ENCODE measurements around the gene SLC6A12.
"Not testable (repeated sequence)": the region's sequence is repeated elsewhere in the genome, so short reads cannot be mapped to it uniquely, and the experiment has no call there.

Gene SLC6A12

DNA sequence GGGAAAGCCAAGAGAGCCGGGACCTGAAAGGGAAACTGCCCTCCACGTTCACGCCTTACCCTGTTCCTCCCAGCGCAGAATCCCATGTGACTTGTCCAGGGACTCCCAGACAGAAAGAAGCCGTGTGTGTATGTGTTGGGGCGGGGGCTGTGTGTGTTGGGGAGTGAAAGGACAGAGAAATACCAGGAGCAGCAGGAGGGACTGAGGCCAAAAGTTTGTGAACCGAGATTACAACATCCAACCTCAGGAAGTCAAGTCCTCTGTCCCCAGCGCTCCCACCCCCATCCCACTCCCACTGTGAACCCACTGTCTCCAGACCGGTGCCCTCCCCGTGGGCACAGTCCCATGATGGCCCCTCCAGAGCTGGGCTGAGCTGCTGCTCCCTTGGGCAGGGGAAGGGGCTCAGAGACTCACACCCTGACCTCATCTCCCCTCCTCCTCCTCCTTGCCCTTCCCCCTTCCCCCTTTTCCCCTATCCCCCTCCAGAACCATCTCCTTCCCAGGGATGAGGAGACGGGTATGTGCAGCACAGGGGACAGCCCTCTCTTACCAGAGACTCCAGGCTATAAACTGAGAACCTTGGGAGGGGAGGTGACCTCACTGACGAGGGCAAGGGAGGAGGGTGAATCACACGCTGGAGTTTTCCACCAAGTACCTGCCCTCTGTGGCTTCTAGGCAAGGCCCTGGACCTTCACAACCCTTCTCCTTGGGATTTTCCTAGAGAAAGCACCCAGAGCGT lies at the start of gene SLC6A12:
TSS of gene SLC6A12 (minus strand) at position 155 of the 739 bp plus-strand sequence. CDS start 4,171 bp downstream, outside the sequence.
- DNase-seq (ENCODE audit: low spot score): no peak

DNA sequence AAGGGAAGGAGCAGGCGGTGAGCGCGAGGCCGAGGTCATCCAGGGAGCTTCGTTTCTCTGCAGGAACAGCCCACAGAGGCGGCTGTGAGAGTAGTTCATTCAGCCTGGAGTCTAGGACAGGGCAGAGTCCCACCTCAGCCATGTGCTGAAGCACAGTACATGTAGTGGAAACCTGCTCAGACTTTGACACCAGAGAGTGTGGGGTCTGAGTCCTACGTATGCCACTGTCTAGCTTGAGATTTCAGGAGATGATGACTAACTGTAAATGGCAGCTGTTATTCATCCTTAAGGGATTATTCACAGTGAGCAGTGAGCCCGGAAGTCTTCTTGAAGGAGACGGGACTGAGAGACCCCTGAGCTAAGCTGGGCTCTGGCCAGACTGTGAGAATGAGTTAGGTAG lies 49.6 kb upstream of the SLC6A12 start:
- no peak for DNase-seq (ENCODE audit: low spot score)

DNA sequence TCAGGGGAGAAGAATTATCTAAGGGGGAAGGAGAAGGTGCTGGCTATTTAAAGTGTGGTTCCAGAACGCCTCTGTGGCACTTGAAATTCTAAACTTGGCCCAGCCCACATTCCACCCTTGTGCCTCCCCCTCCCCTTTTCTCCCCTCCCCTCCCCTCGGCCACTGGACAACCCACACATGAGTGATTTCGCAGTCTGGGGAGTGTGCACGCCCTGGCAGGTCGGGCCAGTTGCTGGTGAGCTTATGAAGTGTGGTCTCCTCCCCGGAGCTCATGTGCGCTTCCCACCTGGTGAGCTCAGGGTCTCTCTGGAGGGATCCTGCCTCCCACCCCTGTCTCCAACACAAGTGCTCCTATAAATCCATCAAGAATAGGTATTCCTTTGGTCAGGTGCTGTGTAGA lies 48.9 kb upstream of the SLC6A12 start, which contains the start of gene SLC6A13:
TSS of gene SLC6A13 (minus strand) at position 20 of the 400 bp plus-strand sequence. CDS start 2,784 bp downstream, outside the sequence.
- no peak for DNase-seq (ENCODE audit: low spot score)

DNA sequence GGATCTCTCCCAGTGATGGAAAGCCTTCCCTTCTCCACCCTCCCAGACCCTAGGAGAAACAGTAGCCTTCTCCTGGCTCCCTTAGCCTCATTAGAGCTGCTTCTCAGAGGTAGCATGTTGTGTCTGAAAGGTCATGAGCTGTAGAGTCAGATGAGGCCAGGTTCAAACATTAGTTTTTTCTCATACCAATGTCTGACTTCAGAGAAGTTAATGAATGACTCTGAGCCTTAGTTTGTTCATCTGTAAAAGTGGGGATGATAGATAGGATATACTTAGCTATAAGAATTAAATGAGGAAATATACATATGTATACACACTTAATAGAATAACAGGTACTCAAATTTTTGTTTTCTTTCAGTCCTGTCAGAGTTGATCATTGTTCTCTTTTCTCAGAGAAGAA lies 48.2 kb upstream of the SLC6A12 start:
- no peak for DNase-seq (ENCODE audit: low spot score)

DNA sequence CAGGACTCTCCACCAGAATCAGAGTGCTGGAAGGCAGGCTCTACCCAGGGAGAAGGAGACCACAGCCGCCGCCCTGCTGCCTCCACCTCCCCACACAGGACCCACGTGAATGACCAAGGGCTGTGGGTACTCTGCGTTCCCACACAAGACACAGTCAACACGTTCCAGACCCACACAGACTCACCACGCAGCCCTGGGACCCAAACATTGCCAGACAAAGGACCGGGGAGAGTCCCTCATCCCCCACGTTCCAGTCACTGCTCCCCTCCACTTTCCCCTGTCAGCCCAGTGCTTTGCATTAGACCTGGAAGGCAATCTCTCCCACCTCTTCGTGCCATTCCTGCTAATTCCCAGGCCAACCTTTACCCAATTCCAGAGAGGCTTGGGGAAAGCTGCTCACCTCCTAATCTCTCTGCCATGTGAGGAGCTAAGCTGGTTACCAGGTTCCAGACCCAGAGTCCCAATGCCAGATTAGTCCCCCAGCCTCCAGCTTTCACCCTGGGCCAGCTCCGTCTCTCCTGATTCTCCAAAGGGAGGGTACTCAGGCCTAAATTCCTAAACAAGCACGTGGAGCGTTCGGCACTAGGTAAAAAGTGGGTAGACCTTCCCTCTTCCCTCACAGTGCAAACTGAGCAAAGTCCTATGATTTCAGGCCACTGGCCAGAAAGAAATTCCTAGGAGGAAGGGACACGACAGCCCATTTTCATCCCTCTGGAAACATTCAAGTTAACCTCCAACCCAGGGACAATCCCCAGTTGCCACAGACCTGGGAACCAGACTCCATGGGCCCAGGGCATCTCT lies 43.8 kb upstream of the SLC6A12 start:
- DNase-seq (ENCODE audit: low spot score): no peak

DNA sequence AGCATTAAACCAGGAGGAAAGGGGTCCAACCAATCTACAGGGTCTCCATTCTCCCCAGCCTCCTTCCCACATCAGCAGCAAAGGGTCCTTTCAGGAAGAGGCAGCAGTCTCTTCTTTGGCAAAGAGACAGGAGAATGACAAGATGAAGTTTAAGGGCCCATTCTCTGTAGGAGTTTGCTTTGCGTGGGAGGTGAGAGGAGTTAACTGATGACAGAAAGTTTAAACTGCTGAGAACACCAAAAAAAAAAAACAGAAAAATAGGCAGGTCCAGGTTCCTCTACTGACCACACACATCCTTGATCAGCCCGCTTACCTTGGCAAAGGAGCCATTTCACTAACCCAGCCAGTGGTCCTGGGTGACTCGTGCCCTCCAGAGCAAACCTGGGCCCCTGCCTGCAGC lies 43.0 kb upstream of the SLC6A12 start:
- no peak for DNase-seq (ENCODE audit: low spot score)

DNA sequence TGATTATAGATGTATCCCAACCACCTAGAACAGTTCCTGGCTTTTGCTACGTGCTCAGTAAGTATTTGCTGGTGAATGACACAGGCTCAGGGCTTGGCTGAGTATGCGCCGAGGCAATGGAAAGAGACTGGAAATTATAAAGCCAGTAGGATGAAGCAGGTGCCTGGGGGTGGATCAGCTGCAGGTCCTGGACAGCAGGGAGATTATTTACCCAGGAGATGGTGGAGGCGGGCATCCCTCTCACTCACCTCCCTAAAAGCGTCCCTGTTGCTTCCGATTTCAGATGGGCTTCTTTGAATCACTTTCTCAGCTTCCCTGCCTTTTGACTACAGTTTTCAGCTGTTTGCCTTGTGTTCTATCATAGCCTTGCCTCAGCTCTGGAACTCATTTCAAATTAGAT lies 42.3 kb upstream of the SLC6A12 start:
- DNase-seq (ENCODE audit: low spot score): no peak

DNA sequence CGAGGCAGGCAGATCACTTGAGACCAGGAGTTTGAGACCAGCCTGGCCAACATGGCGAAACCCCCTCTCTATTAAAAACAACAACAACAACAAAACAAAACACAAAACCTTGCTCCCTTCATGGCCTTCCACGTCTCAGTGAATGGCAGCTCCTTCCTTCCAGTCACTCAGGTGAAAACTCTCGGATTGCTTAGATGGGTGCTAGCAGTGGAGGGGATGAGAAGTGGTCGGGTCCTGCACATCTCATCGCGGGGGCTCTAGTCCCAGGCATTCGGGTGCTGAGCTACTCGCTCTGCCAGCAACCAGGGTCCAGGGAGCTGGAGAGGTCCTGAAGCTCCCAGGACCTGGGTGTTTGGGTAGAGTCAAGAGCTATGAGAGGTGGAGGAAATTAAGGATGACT lies 41.0 kb upstream of the SLC6A12 start:
- DNase-seq (ENCODE audit: low spot score): no peak

DNA sequence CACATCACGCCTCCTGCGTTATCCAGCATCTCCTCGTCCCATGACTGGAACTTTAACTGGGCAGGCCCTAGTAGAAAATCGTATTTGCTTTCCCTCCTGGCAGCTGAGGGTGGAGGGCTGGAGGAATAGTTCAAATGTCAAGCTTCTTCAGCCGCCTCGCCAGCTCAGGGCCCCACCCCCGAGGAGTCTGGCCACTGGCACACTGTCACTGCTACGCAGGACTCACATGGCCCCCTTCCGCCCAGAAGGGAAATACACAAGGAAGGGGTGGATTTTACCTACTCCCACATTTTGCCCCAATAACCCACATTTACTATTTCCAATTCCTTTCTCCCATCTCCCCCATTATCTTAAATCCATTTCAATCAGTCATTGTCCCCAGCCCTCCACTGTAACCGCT lies 40.1 kb upstream of the SLC6A12 start:
- DNase-seq (ENCODE audit: low spot score): no peak

DNA sequence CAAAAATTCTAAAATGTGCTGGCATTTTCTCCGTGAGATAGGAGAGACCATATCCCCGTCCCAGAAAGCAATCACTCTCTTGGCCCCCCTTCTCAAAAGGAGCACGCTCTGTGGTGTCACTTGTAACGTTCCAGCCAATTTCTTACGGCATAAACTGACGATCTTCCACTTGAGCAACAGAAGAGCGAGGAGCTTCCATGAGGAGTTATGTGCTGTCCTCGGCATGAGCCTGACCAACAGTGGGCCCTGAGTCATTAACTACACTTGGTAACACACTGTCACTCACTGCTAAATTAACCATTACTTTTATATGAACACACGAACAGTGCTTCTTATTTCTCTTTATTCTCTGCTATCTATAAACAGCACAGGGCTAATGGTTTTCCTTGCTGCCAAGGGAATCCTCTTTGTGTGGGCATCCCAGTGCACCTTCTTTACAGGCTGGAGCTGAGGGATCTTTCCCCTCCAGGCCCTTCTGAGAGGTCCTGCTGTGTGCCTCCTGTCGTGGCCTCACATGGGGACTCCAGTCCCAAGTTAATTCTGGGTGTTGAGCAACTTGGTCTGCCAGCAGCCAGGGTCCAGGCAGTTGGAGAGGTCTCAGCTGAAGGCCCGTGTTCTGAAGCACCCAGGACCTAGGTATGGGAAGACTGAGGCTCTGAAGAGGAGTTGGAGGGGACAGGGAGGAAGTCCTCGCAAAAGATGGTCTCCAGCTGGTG lies 39.3 kb upstream of the SLC6A12 start:
- no peak for DNase-seq (ENCODE audit: low spot score)

DNA sequence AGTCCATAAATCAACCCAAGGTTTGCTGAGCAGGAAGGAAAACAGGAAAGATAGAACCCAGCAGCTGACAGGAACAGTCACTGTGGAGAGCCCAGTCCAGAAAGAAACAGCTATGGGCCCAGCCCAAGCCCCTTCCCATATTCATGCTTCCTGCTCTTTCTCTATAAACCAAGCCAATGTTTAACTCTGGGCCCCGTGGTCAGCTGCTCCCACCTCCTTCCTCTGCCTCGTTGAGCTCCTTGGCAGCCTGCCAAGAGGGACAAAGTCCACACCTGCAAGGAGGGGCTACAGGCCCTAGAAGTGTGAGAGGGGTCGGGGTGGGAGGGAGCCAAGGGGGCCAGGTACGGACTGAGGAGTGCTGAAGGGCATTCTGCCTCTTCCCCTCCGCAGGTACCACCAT lies 38.7 kb upstream of the SLC6A12 start:
- no peak for DNase-seq (ENCODE audit: low spot score)

DNA sequence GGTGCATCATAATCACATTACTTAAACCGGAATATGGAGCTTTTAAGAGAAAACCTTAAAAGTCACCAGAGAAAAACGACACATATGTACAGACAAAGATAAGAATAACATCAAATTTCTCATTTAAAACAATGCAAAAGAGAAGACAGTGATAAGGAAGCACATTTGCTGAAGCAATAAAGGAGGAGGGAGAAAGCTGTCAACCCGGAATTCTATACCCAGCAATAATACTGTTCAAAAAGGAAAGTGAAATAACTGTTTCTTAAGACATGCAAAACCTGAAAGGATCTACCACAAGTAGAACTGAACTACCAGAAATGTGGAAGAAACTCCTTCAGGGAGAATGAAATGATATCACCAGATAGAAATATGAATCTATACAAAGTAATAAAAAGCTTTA lies 33.3 kb upstream of the SLC6A12 start:
- no peak for DNase-seq (ENCODE audit: low spot score)

DNA sequence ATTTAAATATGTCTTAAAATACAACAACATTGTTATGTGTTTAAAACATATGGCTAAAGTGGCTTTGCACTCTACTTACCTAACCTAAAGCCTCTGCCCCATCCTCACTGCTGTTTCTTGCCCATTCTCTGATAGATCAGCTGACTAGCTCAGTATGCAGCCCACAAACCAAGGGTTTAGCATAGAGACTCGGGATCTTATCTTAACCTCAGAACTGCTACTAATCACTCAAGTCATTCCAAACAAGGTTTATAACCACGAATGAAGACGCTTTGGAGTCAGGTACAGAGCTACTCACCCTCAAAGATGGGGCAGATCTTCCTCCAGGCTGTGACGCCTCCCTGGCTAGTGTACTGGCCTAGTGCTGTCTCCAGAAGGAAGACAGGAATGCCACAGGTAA lies 29.4 kb upstream of the SLC6A12 start:
- DNase-seq (ENCODE audit: low spot score): no peak

DNA sequence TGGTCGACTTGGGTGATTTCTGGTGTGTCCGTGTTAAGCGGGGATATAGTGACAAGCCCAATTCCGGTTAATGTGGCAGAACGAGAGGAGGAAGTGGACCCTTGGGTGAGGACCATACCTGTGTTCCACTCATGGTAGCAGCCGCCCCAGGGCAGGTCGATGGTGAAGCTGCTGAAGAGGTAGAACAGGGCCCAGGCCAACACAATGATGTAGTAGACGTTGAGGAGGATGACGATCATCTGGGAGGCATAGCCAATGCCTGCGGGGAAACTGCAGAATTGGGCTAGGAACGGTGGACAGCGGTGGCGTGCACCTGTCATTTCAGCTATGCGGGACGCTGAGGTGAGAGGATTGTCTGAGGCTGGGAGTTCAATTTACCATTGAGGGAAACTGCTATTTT lies 28.5 kb upstream of the SLC6A12 start:
- DNase-seq (ENCODE audit: low spot score): no peak

DNA sequence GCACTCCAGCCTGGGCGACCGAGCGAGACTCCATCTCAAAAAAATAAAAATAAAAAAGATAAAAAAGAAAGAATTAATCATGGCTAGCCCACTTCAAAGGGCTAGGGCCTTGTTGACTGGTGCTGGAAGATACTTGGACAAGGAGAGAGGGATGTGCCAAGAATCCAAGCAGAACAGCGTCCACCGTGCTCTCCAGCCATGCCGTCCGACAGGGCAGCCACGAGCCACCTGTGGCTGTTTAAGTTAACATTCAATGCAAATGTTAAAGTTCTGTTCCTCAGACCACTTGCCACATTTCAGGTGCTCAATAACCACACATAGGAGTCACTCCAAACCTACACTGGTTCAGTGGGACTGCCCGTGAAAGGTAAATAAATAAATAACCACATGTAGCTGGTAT lies 27.3 kb upstream of the SLC6A12 start:
- DNase-seq (ENCODE audit: low spot score): no peak

DNA sequence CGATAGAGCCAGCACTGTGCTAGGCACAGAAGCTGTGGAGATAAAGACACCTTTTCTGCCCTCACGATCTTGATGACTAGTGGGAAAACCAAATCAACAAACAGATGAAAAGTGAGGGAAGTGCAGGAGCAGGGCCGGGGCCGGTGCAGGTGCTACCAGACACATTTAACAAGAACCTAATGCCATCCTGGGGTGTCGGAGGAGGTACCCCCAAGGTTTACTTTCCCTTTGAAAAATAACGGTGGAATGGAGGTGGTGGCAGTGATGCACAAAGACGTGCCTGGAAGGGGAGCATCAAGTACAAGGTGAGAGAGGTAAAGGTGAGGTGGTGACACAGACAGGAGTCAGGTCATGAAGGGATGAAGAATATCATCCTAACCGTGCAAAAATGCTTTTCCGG lies 26.6 kb upstream of the SLC6A12 start:
- DNase-seq (ENCODE audit: low spot score): no peak

DNA sequence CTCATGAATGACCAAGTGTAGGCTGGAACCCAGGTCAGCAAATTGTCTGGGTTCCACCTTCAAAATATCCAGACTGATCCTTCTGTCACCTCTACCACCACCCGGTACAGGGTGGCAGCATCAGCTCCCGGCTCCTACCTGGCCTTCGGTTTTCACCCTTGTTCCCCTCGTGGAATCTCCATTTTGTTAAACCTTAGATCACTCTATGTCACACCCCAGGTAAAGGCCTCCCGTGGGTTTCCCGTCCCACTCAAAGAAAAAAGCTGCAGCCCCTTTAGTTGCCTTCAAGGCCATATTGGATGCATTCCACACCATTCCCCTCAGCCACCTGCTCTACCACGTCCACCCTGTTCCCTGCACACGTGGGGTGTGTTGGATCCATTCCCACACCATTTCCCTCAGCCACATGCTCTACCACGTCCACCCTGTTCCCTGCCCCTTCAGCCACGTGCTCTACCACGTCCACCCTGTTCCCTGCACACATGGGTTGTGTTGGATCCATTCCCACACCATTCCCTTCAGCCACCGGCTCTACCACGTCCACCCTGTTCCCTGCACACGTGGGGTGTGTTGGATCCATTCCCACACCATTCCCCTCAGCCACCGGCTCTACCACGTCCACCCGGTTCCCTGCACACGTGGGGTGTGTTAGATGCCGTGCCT lies 24.9 kb upstream of the SLC6A12 start:
- DNase-seq (ENCODE audit: low spot score): no peak

DNA sequence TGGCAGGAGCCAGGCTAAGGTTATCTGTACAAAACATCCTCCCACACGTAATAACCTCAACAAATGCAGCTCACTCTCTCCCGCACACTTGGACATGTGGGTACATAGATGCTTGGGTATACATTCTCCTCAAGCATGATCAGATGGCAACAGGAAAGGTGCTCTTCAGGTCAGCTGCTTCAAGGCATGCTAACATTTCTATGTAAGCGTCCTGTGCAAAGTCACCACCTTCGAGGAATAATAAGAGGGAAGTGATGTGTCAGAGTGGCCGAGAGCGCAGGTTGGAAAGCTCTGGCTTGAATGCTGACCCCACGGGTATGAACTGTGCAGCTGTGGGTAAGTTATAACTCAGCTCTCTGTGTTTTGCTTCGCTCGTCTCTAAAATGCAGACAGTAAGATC lies 24.2 kb upstream of the SLC6A12 start:
- DNase-seq (ENCODE audit: low spot score): no peak

DNA sequence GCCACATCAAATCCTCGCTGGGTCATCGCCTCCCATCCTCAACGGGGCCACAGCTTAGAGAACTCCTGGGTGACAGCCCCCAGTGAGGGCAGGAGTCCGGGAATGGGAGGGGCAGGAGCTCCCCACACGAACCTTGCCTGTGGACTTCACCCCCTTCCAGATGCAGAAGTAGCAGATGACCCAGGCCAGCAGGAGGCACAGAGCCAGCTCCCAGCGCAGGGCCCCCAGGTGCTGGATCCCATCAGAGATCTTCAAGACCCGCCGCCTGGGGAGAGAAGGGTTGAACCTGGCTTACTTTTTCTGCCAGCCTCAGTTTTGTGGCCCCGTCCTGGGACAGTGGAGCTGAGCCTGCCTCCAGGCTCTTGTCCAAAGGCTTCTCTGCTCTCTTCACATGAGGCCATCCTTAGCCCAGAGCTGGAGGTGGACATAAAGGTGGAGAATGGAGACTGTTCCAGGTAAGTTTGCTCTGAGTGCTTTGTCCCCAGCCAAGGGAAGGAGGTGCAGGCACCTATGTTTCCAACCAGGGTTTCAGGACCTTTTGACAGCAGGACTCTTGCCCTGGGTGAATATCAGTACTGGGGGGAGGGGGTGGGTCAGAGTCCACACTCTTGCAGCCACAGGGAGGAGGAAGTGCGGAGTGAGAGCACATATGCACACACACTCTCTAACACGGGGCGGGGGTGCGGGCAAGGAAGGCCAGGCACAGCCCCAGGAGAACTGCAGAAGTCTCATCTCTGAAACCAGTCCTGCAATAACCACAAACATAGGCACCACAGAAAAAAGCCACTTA lies 23.3 kb upstream of the SLC6A12 start:
- no peak for DNase-seq (ENCODE audit: low spot score)

DNA sequence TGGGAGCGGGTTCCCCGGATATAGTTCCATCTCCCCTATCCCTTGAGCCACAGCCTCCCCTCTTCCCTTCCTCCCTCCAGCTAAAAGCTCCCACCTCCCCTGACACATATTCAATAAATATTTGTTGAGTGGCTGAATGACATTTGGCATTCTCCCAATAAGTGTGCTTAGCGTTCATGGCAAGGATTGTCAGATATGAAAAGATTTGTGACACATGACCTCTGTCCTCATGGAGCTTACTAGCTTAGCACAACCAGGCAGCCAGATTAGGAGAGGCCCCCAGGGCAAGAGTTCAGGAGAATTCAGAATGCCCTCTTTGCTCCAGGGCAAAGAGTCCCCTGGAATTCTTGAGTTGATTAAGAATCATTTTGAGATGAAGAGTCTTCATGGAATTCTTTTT lies 22.5 kb upstream of the SLC6A12 start:
- DNase-seq (ENCODE audit: low spot score): no peak

DNA sequence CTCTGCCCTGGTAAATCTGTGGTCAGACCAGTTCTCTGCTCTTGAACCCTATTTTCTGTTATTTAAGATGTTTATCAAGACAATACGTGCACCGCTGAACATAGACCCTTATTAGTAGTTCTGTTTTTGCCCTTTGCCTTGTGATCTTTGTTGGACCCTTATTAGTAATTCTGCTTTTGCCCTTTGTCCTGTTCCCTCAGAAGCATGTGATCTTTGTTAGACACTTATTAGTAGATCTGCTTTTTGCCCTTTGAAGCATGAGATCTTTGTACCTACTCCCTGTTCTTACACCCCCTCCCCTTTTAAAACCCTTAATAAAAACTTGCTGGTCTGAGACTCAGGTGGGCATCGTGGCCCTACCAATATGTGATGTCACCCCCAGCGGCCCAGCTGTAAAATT lies 22.0 kb upstream of the SLC6A12 start:
- not testable (repeated sequence) for DNase-seq (ENCODE audit: low spot score)

All from AG08396 (cell line).